ENCODE measurements around the gene NR3C1.

The NR3C1 gene

GRCh38 chr5:143313298-143313852 lies 90.1 kb downstream of the NR3C1 start (continued):
- no peak for TF ChIP-seq PPARA (CRISPR knock-in tag; IDR thresholded peaks at IDR 0.05; ENCODE audit: borderline replicate concordance)
- TF ChIP-seq ZNF8 (CRISPR knock-in tag; IDR thresholded peaks at IDR 0.05): no peak
- no peak for TF ChIP-seq TCF4 (CRISPR knock-in tag; IDR thresholded peaks at IDR 0.05; ENCODE audit: borderline replicate concordance)
- TF ChIP-seq ZC3H10 (CRISPR knock-in tag; IDR thresholded peaks at IDR 0.05): no peak
- no peak for TF ChIP-seq ARNTL (CRISPR knock-in tag; IDR thresholded peaks at IDR 0.05; ENCODE audit: borderline replicate concordance, low read depth)
- TF ChIP-seq TOX (CRISPR knock-in tag; IDR thresholded peaks at IDR 0.05; ENCODE audit: borderline replicate concordance): no peak

- TF ChIP-seq ZNF565 (CRISPR knock-in tag; conservative IDR thresholded peaks at IDR 0.05; ENCODE audit: low read depth) (no peak), ZFP30 (CRISPR knock-in tag; IDR thresholded peaks at IDR 0.05) (no peak), ZNF8 (CRISPR knock-in tag; IDR thresholded peaks at IDR 0.05) (no peak), SNAI2 (CRISPR knock-in tag; IDR thresholded peaks at IDR 0.05) (no peak), ZNF70 (CRISPR knock-in tag; IDR thresholded peaks at IDR 0.05) (no peak), ARNTL (CRISPR knock-in tag; IDR thresholded peaks at IDR 0.05; ENCODE audit: borderline replicate concordance, low read depth) (no peak), RARB (CRISPR knock-in tag; IDR thresholded peaks at IDR 0.05) (no peak), TCF4 (CRISPR knock-in tag; IDR thresholded peaks at IDR 0.05; ENCODE audit: borderline replicate concordance) (no peak), BACH2 (CRISPR knock-in tag; IDR thresholded peaks at IDR 0.05; ENCODE audit: borderline replicate concordance) (no peak), CREB5 (CRISPR knock-in tag; IDR thresholded peaks at IDR 0.05; ENCODE audit: low read depth) (no peak), CSRNP3 (CRISPR knock-in tag; IDR thresholded peaks at IDR 0.05) (no peak), TOX (CRISPR knock-in tag; IDR thresholded peaks at IDR 0.05; ENCODE audit: borderline replicate concordance) (no peak), ESRRG (CRISPR knock-in tag; IDR thresholded peaks at IDR 0.05) (no peak), OSR1 (CRISPR knock-in tag; IDR thresholded peaks at IDR 0.05) (no peak), ZFP3 (CRISPR knock-in tag; IDR thresholded peaks at IDR 0.05) (no peak), ISL1 (CRISPR knock-in tag; IDR thresholded peaks at IDR 0.05) (no peak), PATZ1 (CRISPR knock-in tag; IDR thresholded peaks at IDR 0.05; ENCODE audit: borderline replicate concordance) (no peak), CSDC2 (CRISPR knock-in tag; IDR thresholded peaks at IDR 0.05) (no peak), ZC3H10 (CRISPR knock-in tag; IDR thresholded peaks at IDR 0.05) (no peak), GLIS3 (CRISPR knock-in tag; IDR thresholded peaks at IDR 0.05) (no peak)
- no peak for ATAC-seq
Observed at GRCh38 chr5:143312822-143313221, 90.7 kb downstream of the NR3C1 start.

GRCh38 chr5:143311955-143312354 lies 91.5 kb downstream of the NR3C1 start:
- no peak for ATAC-seq
- no peak for TF ChIP-seq ZNF70 (CRISPR knock-in tag; IDR thresholded peaks at IDR 0.05)
- no peak for TF ChIP-seq ESRRG (CRISPR knock-in tag; IDR thresholded peaks at IDR 0.05)
- TF ChIP-seq ISL1 (CRISPR knock-in tag; IDR thresholded peaks at IDR 0.05): no peak
- no peak for TF ChIP-seq ZNF8 (CRISPR knock-in tag; IDR thresholded peaks at IDR 0.05)

GRCh38 chr5:143311428-143311827 lies 92.1 kb downstream of the NR3C1 start:
- TF ChIP-seq ZC3H10 (CRISPR knock-in tag; IDR thresholded peaks at IDR 0.05): no peak
- ATAC-seq: no peak

DNA sequence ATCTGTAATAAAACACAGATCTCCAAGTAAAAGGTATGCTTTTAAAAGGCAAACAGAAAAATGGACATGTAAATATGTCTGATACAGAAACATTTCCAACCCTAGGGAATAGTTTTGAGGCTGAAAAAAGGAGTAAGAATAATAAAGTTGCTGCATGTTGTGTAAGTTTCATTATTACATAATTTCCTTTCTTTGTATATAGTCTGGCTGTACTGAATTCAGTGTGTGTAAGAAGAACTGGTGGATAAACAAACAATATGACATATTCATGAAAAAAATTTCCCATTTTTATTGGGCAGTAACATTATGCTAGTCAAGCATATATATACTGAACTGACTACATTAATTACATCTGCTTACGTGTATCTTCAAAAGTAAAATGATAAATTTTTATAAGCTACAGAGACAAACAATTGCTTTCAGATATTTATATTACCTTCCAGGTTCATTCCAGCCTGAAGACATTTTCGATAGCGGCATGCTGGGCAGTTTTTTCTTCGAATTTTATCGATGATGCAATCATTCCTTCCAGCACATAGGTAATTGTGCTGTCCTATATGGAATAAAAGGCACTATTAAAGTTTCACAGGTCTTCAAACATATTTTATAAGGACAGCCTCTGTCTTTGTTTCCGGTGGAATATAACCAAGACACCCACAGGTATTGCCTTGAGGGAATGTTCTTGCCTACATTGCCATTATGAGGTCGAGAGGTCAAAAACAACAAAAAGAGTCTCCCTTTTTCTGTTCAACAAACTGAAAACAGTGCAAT lies 93.6 kb downstream of the NR3C1 start:
- TF ChIP-seq ZFP3 (CRISPR knock-in tag; IDR thresholded peaks at IDR 0.05) (no peak), ZNF8 (CRISPR knock-in tag; IDR thresholded peaks at IDR 0.05) (no peak), ZFP30 (CRISPR knock-in tag; IDR thresholded peaks at IDR 0.05) (no peak), ZNF70 (CRISPR knock-in tag; IDR thresholded peaks at IDR 0.05) (no peak), TOX (CRISPR knock-in tag; IDR thresholded peaks at IDR 0.05; ENCODE audit: borderline replicate concordance) (no peak)
- no peak for ATAC-seq

Data from SK-N-SH treated with all-trans-retinoic acid at 6 μM for 48 hours (cell line).